Lower lobe of right lung (tissue), 2 donors: ENCODE data around the gene PLD1. TPM values are rescaled to one million over a fixed set of nuclear protein-coding genes. Genes with fewer than 3 reads are reported as not detected.

Experiments
- ATAC-seq, 2 donors: fragments of 200-7000 bp; cut with Tn5 transposase; one replicate each; pipeline ENCODE4 v1.9.1; 2020 to 2022; ENCODE audit warnings: mild to moderate bottlenecking in 2 of 2, moderate library complexity in 2 of 2
- DNase-seq: peaks from one replicate; pipeline ENCODE4 v3.0.0-alpha.2; 2020
- H3K27ac ChIP-seq: fragments of 200-600 bp; one replicate; pipeline ENCODE4 v1.8.0; 2022
- H3K27me3 ChIP-seq: fragments of 200-600 bp; one replicate; pipeline ENCODE4 v1.8.0; 2022; ENCODE audit warnings: low read depth
- H3K36me3 ChIP-seq: fragments of 200-600 bp; one replicate; pipeline ENCODE4 v1.8.0; 2022; ENCODE audit warnings: mild to moderate bottlenecking
- H3K4me1 ChIP-seq: fragments of 200-600 bp; one replicate; pipeline ENCODE4 v1.8.0; 2022
- H3K4me3 ChIP-seq: fragments of 200-600 bp; one replicate; pipeline ENCODE4 v1.8.0; 2022; ENCODE audit warnings: mild to moderate bottlenecking
- H3K9me3 ChIP-seq: fragments of 200-600 bp; one replicate; pipeline ENCODE4 v1.8.0; 2022
- CTCF ChIP-seq: fragments of 200-600 bp; IDR thresholded peaks from one replicate; pipeline ENCODE4 v1.8.0; 2022; ENCODE audit warnings: antibody characterized with exemption, mild to moderate bottlenecking
- intact Hi-C: fragments of 100-400 bp; cut with DNase I; formaldehyde crosslinking; loops from one replicate; pipeline ENCODE4 v1.11.0; 2022
- total RNA-seq: library from RNA; stranded (reverse); fragmentation: NEBNext Ultra II Directional; extraction: Animal tissue kit (Norgen Biotek cat#: 25700); gene quantifications from one replicate; pipeline ENCODE4 v1.2.1, GENCODE V29; 2021
- donor health status: DM: no; HTN: yes; CAD: no; lungs with severe emphysema.

Gene PLD1
- total RNA-seq, 1 donor from 2014 or later: 27.7 TPM

- H3K36me3 ChIP-seq: no peaks in the 10 kb centered on the region
- intact Hi-C loops: no loop called here
- H3K27me3 ChIP-seq: no peaks in the 10 kb centered on the region
- no peak overlapping the region for H3K27ac ChIP-seq
- DNase-seq (no peak), ATAC-seq (no peak)
- H3K4me3 ChIP-seq: no peak overlapping the region
- H3K4me1 ChIP-seq: peaks cover 17% of the 10 kb centered on the region
- H3K9me3 ChIP-seq: no peaks in the 10 kb centered on the region
- TF ChIP-seq CTCF: no peak
Observed at GRCh38 chr3:171784937-171785336, 25.3 kb downstream of the PLD1 start.

- Histone ChIP-seq H3K9me3 (no peaks in the 10 kb centered on the region), H3K4me3 (no peak overlapping the region), H3K27me3 (no peaks in the 10 kb centered on the region), H3K36me3 (no peaks in the 10 kb centered on the region), H3K4me1 (peaks cover 12% of the 10 kb centered on the region), H3K27ac (no peak overlapping the region)
- intact Hi-C loops: no loop called here
- DNase-seq (no peak), ATAC-seq (no peak)
- TF ChIP-seq CTCF: no peak
Observed at GRCh38 chr3:171784387-171784786, 25.9 kb downstream of the PLD1 start.

GRCh38 chr3:171783626-171784025 is 26.7 kb downstream of the PLD1 start:
- Histone ChIP-seq H3K4me3 (no peak overlapping the region), H3K27ac (no peak overlapping the region), H3K36me3 (no peaks in the 10 kb centered on the region), H3K4me1 (peaks cover 4% of the 10 kb centered on the region), H3K9me3 (no peaks in the 10 kb centered on the region), H3K27me3 (no peaks in the 10 kb centered on the region)
- intact Hi-C loops: no loop called here
- ATAC-seq: no peak
- TF ChIP-seq CTCF: no peak
- no peak for DNase-seq

- TF ChIP-seq CTCF: no peak
- ATAC-seq (no peak), DNase-seq (no peak)
- Histone ChIP-seq H3K27me3 (no peaks in the 10 kb centered on the region), H3K4me1 (no peaks in the 10 kb centered on the region), H3K9me3 (no peaks in the 10 kb centered on the region), H3K4me3 (no peak overlapping the region), H3K27ac (no peak overlapping the region), H3K36me3 (no peaks in the 10 kb centered on the region)
- intact Hi-C loops: no loop called here
Observed at GRCh38 chr3:171783086-171783485, 27.2 kb downstream of the PLD1 start.

- ATAC-seq: no peak
- no peak overlapping the region for H3K27ac ChIP-seq
- no peaks in the 10 kb centered on the region for H3K9me3 ChIP-seq
- no peak overlapping the region for H3K4me3 ChIP-seq
- TF ChIP-seq CTCF: no peak
- no peak for DNase-seq
- H3K27me3 ChIP-seq: no peaks in the 10 kb centered on the region
- no peaks in the 10 kb centered on the region for H3K4me1 ChIP-seq
- intact Hi-C loops: no loop called here
- no peaks in the 10 kb centered on the region for H3K36me3 ChIP-seq
Observed at GRCh38 chr3:171782617-171783016, 27.7 kb downstream of the PLD1 start.

GRCh38 chr3:171781711-171782127 is 28.6 kb downstream of the PLD1 start:
- intact Hi-C loops: no loop called here
- H3K4me3 ChIP-seq: no peak overlapping the region
- H3K4me1 ChIP-seq: peaks cover 6% of the 10 kb centered on the region
- no peaks in the 10 kb centered on the region for H3K36me3 ChIP-seq
- no peak for ATAC-seq
- no peak overlapping the region for H3K27ac ChIP-seq
- no peaks in the 10 kb centered on the region for H3K27me3 ChIP-seq
- TF ChIP-seq CTCF: no peak
- H3K9me3 ChIP-seq: no peaks in the 10 kb centered on the region
- no peak for DNase-seq
